ENCODE results near the gene GTF2B.
"Not testable (repeated sequence)": the region's sequence is repeated elsewhere in the genome, so short reads cannot be mapped to it uniquely, and the experiment has no call there.

GTF2B gene, protein sequence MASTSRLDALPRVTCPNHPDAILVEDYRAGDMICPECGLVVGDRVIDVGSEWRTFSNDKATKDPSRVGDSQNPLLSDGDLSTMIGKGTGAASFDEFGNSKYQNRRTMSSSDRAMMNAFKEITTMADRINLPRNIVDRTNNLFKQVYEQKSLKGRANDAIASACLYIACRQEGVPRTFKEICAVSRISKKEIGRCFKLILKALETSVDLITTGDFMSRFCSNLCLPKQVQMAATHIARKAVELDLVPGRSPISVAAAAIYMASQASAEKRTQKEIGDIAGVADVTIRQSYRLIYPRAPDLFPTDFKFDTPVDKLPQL

DNA sequence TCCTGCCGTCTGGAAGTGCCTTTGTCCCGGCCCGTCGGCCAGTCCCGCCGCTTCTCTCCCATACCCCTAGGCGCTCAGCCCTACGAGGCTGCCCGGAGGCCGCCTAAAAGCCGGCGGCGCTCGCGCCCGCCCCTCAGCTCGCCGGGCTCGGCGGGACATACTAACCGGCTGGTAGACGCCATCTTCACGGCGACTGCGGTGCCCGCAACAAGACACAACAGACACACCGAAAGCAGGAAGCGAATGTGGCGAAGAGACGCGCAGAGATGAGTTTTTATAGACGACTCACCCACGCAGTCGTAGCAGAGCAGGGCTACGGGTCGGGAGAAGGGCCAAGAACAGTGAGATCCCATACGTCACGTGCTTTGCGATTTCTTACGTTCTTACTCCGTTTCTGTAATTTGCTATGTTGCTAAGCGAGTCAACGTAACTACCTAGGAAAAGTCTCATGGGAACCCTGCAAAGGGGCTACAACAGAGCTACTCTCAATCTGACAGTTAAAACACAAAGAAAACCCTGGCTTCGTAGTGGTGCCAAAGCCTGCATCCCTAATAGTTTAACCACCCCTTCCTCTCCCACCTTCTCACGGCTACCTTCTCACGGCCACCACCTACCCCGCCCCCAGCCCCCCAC lies at the start of gene GTF2B:
GTF2B (minus strand) TSS at position 250 of the 633 bp plus-strand sequence; CDS start at position 182, 68 bp downstream.
- Mint-ChIP-seq H3K9me3 (no peaks in the 10 kb centered on the region), H3K27ac (peak within 1 kb of the TSS; percentile 92 to 97 (median 94)), H3K4me3 (peak within 1 kb of the TSS; percentile 96 to 98 (median 97)), H3K27me3 (ENCODE audit: low read depth) (no peaks in the 10 kb centered on the region), H3K36me3 (ENCODE audit: low read depth) (peaks cover 5% of the 10 kb centered on the region), H3K4me1 (peaks cover 26% of the 10 kb centered on the region)
- TF ChIP-seq, protein P1, sequence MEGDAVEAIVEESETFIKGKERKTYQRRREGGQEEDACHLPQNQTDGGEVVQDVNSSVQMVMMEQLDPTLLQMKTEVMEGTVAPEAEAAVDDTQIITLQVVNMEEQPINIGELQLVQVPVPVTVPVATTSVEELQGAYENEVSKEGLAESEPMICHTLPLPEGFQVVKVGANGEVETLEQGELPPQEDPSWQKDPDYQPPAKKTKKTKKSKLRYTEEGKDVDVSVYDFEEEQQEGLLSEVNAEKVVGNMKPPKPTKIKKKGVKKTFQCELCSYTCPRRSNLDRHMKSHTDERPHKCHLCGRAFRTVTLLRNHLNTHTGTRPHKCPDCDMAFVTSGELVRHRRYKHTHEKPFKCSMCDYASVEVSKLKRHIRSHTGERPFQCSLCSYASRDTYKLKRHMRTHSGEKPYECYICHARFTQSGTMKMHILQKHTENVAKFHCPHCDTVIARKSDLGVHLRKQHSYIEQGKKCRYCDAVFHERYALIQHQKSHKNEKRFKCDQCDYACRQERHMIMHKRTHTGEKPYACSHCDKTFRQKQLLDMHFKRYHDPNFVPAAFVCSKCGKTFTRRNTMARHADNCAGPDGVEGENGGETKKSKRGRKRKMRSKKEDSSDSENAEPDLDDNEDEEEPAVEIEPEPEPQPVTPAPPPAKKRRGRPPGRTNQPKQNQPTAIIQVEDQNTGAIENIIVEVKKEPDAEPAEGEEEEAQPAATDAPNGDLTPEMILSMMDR (IDR thresholded peaks at IDR 0.05; ENCODE audit: unreplicated experiment in 3 of 3), result no peak

DNA sequence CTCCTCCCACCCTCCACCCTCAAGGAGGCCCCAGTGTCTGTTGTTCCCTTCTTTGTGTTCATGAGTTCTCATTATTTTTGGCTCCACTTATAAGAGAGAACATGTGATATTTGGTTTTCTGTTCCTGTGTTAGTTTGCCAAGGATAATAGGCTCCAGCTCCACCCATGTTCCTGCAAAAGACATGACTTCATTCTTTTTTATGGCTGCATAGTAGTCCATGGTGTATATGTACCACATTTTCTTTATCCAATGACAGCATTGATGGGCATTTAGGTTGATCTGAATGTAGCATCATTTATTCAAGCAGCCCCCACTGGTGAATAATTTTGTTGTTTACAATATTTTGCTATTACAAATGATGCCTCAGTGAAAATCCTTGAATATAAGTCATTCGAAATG lies 47.2 kb upstream of the GTF2B start:
- not testable (repeated sequence) for H3K27ac Mint-ChIP-seq; H3K27me3 Mint-ChIP-seq (ENCODE audit: low read depth); H3K9me3 Mint-ChIP-seq; H3K4me1 Mint-ChIP-seq; H3K4me3 Mint-ChIP-seq
- H3K36me3 Mint-ChIP-seq (ENCODE audit: low read depth), result peaks cover 90% of the 10 kb centered on the region

- H3K36me3 Mint-ChIP-seq (ENCODE audit: low read depth), result peaks cover 88% of the 10 kb centered on the region
- no peaks in the 10 kb centered on the region for H3K9me3 Mint-ChIP-seq
- H3K4me3 Mint-ChIP-seq, result no peak overlapping the region
- H3K27ac Mint-ChIP-seq, result no peak overlapping the region
- H3K27me3 Mint-ChIP-seq (ENCODE audit: low read depth), result peaks cover 4% of the 10 kb centered on the region
- TF ChIP-seq, protein P1 (IDR thresholded peaks at IDR 0.05; ENCODE audit: unreplicated experiment in 3 of 3), result no peak
- no peaks in the 10 kb centered on the region for H3K4me1 Mint-ChIP-seq
These were observed 45.5 kb upstream of the GTF2B start for GRCh38 chr1:88936760-88937342.

DNA sequence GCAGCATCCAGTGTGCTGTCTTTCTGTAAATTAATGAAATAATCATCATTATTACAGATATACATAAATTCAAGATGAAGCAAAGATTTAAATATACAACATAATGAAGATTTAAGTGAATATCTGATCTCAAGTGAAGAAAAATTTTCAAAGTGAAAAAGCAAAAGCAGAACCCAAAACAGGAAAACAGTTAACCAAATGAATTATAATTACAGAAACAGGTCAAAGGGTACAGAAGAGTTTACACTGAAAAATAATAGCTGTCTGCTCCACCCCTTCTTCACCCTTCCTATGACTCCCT lies 44.8 kb upstream of the GTF2B start:
- Mint-ChIP-seq H3K9me3 (no peaks in the 10 kb centered on the region), H3K27ac (no peak overlapping the region), H3K27me3 (ENCODE audit: low read depth) (peaks cover 4% of the 10 kb centered on the region), H3K36me3 (ENCODE audit: low read depth) (peaks cover 88% of the 10 kb centered on the region), H3K4me3 (no peak overlapping the region), H3K4me1 (no peaks in the 10 kb centered on the region)
- TF ChIP-seq, protein P1 (IDR thresholded peaks at IDR 0.05; ENCODE audit: unreplicated experiment in 3 of 3), result peak in 1 of 3 experiments; percentile 3

DNA sequence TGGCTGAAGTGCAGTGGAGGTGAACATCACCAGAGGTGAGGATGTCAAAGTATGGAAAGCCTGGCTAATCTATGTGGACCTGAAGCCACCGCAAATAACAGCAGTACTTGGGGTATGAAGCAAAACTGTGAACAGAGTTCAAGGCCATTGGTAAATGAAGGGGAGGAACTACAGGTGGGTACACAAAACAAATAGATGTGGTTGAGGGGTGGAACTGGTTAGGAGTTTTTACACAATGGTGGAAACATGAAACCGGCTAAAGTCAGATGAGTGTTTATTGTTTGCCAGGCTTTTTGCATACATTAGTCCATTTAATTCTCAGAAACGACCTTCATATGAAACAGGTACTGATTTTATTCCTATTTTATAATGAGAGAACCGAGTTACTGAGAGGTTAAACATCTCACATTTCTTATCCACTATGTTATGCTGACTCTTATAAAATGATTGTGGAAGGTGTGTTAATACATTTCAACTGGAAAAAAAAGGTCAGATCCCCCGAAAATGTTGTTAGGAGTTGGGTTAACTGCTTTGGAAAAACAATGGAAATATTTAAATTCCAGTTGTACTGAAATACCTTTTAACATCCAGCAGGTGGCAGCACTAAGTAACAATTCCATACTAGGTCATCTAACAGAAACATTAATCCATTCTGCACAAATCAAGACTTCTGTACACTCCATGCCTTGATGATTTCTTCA lies 44.3 kb upstream of the GTF2B start:
- TF ChIP-seq, protein P1 (IDR thresholded peaks at IDR 0.05; ENCODE audit: unreplicated experiment in 3 of 3), result peak; percentile 58 to 73 (median 59)
- Mint-ChIP-seq H3K4me3 (no peak overlapping the region), H3K27ac (no peak overlapping the region), H3K9me3 (no peaks in the 10 kb centered on the region), H3K36me3 (ENCODE audit: low read depth) (peaks cover 86% of the 10 kb centered on the region), H3K27me3 (ENCODE audit: low read depth) (peaks cover 4% of the 10 kb centered on the region), H3K4me1 (no peaks in the 10 kb centered on the region)

DNA sequence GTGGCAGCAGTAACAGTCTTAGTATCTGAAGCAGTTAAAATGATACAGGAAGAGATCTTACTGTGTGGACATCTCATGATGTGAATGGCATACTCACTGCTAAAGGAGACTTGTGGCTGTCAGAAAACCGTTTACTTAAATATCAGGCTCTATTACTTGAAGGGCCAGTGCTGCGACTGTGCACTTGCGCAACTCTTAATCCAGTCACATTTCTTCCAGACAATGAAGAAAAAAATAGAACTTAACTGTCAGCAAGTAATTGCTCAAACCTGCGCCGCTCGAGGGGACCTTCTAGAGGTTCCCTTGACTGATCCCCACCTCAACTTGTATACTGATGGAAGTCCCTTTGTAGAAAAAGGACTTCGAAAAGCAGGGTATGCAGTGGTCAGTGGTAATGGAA lies 38.8 kb upstream of the GTF2B start:
- not testable (repeated sequence) for H3K4me1 Mint-ChIP-seq; H3K27me3 Mint-ChIP-seq (ENCODE audit: low read depth); H3K9me3 Mint-ChIP-seq; H3K27ac Mint-ChIP-seq; H3K4me3 Mint-ChIP-seq
- H3K36me3 Mint-ChIP-seq (ENCODE audit: low read depth), result peaks cover 73% of the 10 kb centered on the region
